Measurements from ENCODE around the gene RERE. TPM values are rescaled to one million over a fixed set of nuclear protein-coding genes. Genes with fewer than 3 reads are reported as not detected.
"Not testable (repeated sequence)": the region's sequence is repeated elsewhere in the genome, so short reads cannot be mapped to it uniquely, and the experiment has no call there.

Gene RERE
- total RNA-seq, 2 experiments from 2014 or later: 45.8 to 57.1 TPM

- Mint-ChIP-seq H3K27ac (peak overlapping the region; percentile 93), H3K27me3 (no peaks in the 10 kb centered on the region), H3K9me3 (no peaks in the 10 kb centered on the region), H3K4me1 (ENCODE audit: low read depth) (peaks cover 40% of the 10 kb centered on the region), H3K4me3 (peak overlapping the region; percentile 73), H3K36me3 (ENCODE audit: low read depth) (peaks cover 12% of the 10 kb centered on the region)
- peak; percentile 68 for DNase-seq
- ATAC-seq: peak; percentile 68
- TF ChIP-seq CTCF (IDR thresholded peaks at IDR 0.05): no peak
- ChIA-PET POLR2A (interaction anchor here (0.7 to 1.0 kb wide), 7 partner anchors 15 to 251 kb away, joined by 3 to 4 read pairs (median 3); no protein-coding TSS in a partner anchor), CTCF (interaction anchor here (0.8 to 1.8 kb wide), 5 partner anchors 11 to 216 kb away, joined by 3 to 7 read pairs (median 4); no protein-coding TSS in a partner anchor)
- intact Hi-C loops (cut with micrococcal nuclease): loop anchor here (2.0 kb wide), 1 partner anchor 15 kb away; no protein-coding TSS in a partner anchor
Measured at GRCh38 chr1:8510041-8510823, 307.2 kb downstream of the RERE start.

- H3K27ac Mint-ChIP-seq: peak overlapping the region; percentile 93
- intact Hi-C loops (cut with micrococcal nuclease): no loop called here
- POLR2A ChIA-PET: interaction anchor here (0.7 to 0.9 kb wide), 4 partner anchors 28 to 251 kb away, joined by 3 read pairs; no protein-coding TSS in a partner anchor
- H3K4me1 Mint-ChIP-seq (ENCODE audit: low read depth): peaks cover 40% of the 10 kb centered on the region
- ATAC-seq (no peak), DNase-seq (no peak)
- peaks cover 15% of the 10 kb centered on the region for H3K36me3 Mint-ChIP-seq (ENCODE audit: low read depth)
- CTCF ChIA-PET: no interaction called here
- H3K9me3 Mint-ChIP-seq: no peaks in the 10 kb centered on the region
- H3K27me3 Mint-ChIP-seq: no peaks in the 10 kb centered on the region
- TF ChIP-seq CTCF (IDR thresholded peaks at IDR 0.05): no peak
- H3K4me3 Mint-ChIP-seq: peak overlapping the region; percentile 73
Measured at GRCh38 chr1:8509579-8509978, 307.9 kb downstream of the RERE start.

GRCh38 chr1:8506995-8507615 lies 310.3 kb downstream of the RERE start:
- DNase-seq (no peak), ATAC-seq (no peak)
- H3K27me3 Mint-ChIP-seq: no peaks in the 10 kb centered on the region
- TF ChIP-seq CTCF (IDR thresholded peaks at IDR 0.05): no peak
- H3K36me3 Mint-ChIP-seq (ENCODE audit: low read depth): peaks cover 9% of the 10 kb centered on the region
- ChIA-PET POLR2A (no interaction called here), CTCF (interaction anchor here (0.6 to 1.3 kb wide), 3 partner anchors 19 to 245 kb away, joined by 3 read pairs; no protein-coding TSS in a partner anchor)
- no peak overlapping the region for H3K27ac Mint-ChIP-seq
- intact Hi-C loops (cut with micrococcal nuclease): no loop called here
- peaks cover 28% of the 10 kb centered on the region for H3K4me1 Mint-ChIP-seq (ENCODE audit: low read depth)
- H3K9me3 Mint-ChIP-seq: no peaks in the 10 kb centered on the region
- H3K4me3 Mint-ChIP-seq: no peak overlapping the region

GRCh38 chr1:8506456-8506855 lies 311.0 kb downstream of the RERE start:
- Mint-ChIP-seq H3K4me3 (no peak overlapping the region), H3K36me3 (ENCODE audit: low read depth) (peaks cover 9% of the 10 kb centered on the region), H3K9me3 (no peaks in the 10 kb centered on the region), H3K27ac (no peak overlapping the region), H3K27me3 (no peaks in the 10 kb centered on the region), H3K4me1 (ENCODE audit: low read depth) (peaks cover 24% of the 10 kb centered on the region)
- ChIA-PET CTCF (interaction anchor here (0.7 to 1.3 kb wide), 2 partner anchors 19 to 220 kb away, joined by 3 read pairs; no protein-coding TSS in a partner anchor), POLR2A (no interaction called here)
- DNase-seq (no peak), ATAC-seq (no peak)
- TF ChIP-seq CTCF (IDR thresholded peaks at IDR 0.05): no peak
- intact Hi-C loops (cut with micrococcal nuclease): no loop called here

- ATAC-seq (no peak), DNase-seq (no peak)
- Mint-ChIP-seq H3K4me1 (ENCODE audit: low read depth) (peaks cover 2% of the 10 kb centered on the region), H3K36me3 (ENCODE audit: low read depth) (peaks cover 16% of the 10 kb centered on the region), H3K27ac (no peak overlapping the region), H3K27me3 (no peaks in the 10 kb centered on the region), H3K4me3 (no peak overlapping the region), H3K9me3 (no peaks in the 10 kb centered on the region)
- intact Hi-C loops (cut with micrococcal nuclease): no loop called here
- POLR2A ChIA-PET: interaction anchor here (0.7 kb wide), 1 partner anchor 178 kb away, joined by 3 read pairs; no protein-coding TSS in a partner anchor
- CTCF ChIA-PET: no interaction called here
- no peak for TF ChIP-seq CTCF (IDR thresholded peaks at IDR 0.05)
Measured at GRCh38 chr1:8503842-8504241, 313.6 kb downstream of the RERE start.

- H3K27me3 Mint-ChIP-seq; H3K4me1 Mint-ChIP-seq (ENCODE audit: low read depth); ATAC-seq; intact Hi-C loops (cut with micrococcal nuclease); H3K4me3 Mint-ChIP-seq; CTCF ChIA-PET; DNase-seq; H3K27ac Mint-ChIP-seq; H3K9me3 Mint-ChIP-seq: not testable (repeated sequence)
- peaks cover 13% of the 10 kb centered on the region for H3K36me3 Mint-ChIP-seq (ENCODE audit: low read depth)
- POLR2A ChIA-PET: interaction anchor here (0.7 kb wide), 1 partner anchor 179 kb away, joined by 3 read pairs; no protein-coding TSS in a partner anchor
Measured at GRCh38 chr1:8502949-8503348, 314.5 kb downstream of the RERE start.
